Fibroblast of lung (primary cell): Measurements from ENCODE around the gene KRT8. TPM values are rescaled to one million over a fixed set of nuclear protein-coding genes. Genes with fewer than 3 reads are reported as not detected.

ENCODE experiments used
- DNase-seq, 2 donors: peaks; one replicate each; pipeline versions ENCODE4 v3.0.0 to v3.0.0-alpha.2; 2010; ENCODE audit warnings: low read depth in 2 of 2
- H2AFZ ChIP-seq: 2 replicates; pipeline ENCODE4 v1.5.1; 2012; ENCODE audit warnings: low read length, control low read depth, inconsistent platforms
- H3K27ac ChIP-seq: 2 replicates; pipeline ENCODE4 v1.5.1; 2011; ENCODE audit warnings: low read length, control low read depth; ENCODE audit not compliant: insufficient read depth
- H3K27me3 ChIP-seq: 2 replicates; pipeline ENCODE4 v1.5.1; 2011; ENCODE audit warnings: mild to moderate bottlenecking, low read length; ENCODE audit not compliant: control insufficient read depth, insufficient read depth
- H3K36me3 ChIP-seq: 2 replicates; pipeline ENCODE4 v1.5.1; 2011; ENCODE audit warnings: low read length; ENCODE audit not compliant: control insufficient read depth, insufficient read depth
- H3K4me1 ChIP-seq: 2 replicates; pipeline ENCODE4 v1.5.1; 2011; ENCODE audit warnings: low read length; ENCODE audit not compliant: control insufficient read depth, insufficient read depth; ENCODE audit errors: extremely low read depth
- H3K4me2 ChIP-seq: 2 replicates; pipeline ENCODE4 v1.5.1; 2011; ENCODE audit warnings: low read length, control low read depth; ENCODE audit not compliant: insufficient read depth; ENCODE audit errors: extremely low read depth
- H3K4me3 ChIP-seq, 4 experiments: fragments of 200-600 bp in 1 of 4; sonication (generic) in 1 of 4; replicated peaks in 1 of 4; 2 replicates each; pipeline ENCODE4 v1.5.1; 2011 to 2016; ENCODE audit warnings: low read length in 4 of 4, low read depth in 3 of 4, mild to moderate bottlenecking in 3 of 4, control low read depth in 2 of 4, inconsistent platforms in 1 of 4, mixed read lengths in 1 of 4; ENCODE audit not compliant: insufficient read depth in 1 of 4; ENCODE audit errors: control extremely low read depth in 1 of 4
- H3K79me2 ChIP-seq: 2 replicates; pipeline ENCODE4 v1.5.1; 2012; ENCODE audit warnings: mild to moderate bottlenecking, low read length, inconsistent platforms; ENCODE audit not compliant: control insufficient read depth, insufficient read depth
- H3K9ac ChIP-seq: 2 replicates; pipeline ENCODE4 v1.5.1; 2011; ENCODE audit warnings: mild to moderate bottlenecking, low read length, control low read depth; ENCODE audit not compliant: insufficient read depth
- H3K9me3 ChIP-seq: 2 replicates; pipeline ENCODE4 v1.5.1; 2012; ENCODE audit warnings: low read depth, low read length; ENCODE audit not compliant: control insufficient read depth, insufficient read depth
- H4K20me1 ChIP-seq: 2 replicates; pipeline ENCODE4 v1.5.1; 2011; ENCODE audit warnings: low read length; ENCODE audit not compliant: control insufficient read depth, insufficient read depth; ENCODE audit errors: extremely low read depth
- EZH2 ChIP-seq: IDR thresholded peaks from 2 replicates; pipeline ENCODE4 v1.5.1; 2012; ENCODE audit warnings: low read length, control low read depth, mild to moderate bottlenecking; ENCODE audit errors: missing control alignments
- polyA plus RNA-seq, 2 donors: library from polyadenylated mRNA; depleted of rRNA in 1 of 2; stranded (reverse) in 1 of 2; unstranded in 1 of 2; fragments of >200 nt; gene quantifications; 2 replicates each; pipeline ENCODE4 v1.2.1, GENCODE V29; 2011 to 2012; ENCODE audit warnings: missing spikeins in 1 of 2
- total RNA-seq: library from RNA; depleted of rRNA; stranded (reverse); fragments of >200 nt; gene quantifications from 2 replicates; pipeline ENCODE4 v1.2.1, GENCODE V29; 2014
- TF ChIP-seq, protein P1 (sequence below), 2 donors: IDR thresholded peaks in 1 of 2; conservative IDR thresholded peaks in 1 of 2; 1 replicate in 1 of 2; 2 replicates in 1 of 2; pipeline ENCODE4 v1.5.1; 2011 to 2012; ENCODE audit warnings: low read length in 2 of 2, control low read depth in 1 of 2, inconsistent platforms in 1 of 2, low read depth in 1 of 2, mild to moderate bottlenecking in 1 of 2

KRT8 gene
- total and polyA plus RNA-seq, 2 donors (not counting 1 experiment from before 2014, with no cell fraction given), result 0.66 to 16.3 TPM

DNA sequence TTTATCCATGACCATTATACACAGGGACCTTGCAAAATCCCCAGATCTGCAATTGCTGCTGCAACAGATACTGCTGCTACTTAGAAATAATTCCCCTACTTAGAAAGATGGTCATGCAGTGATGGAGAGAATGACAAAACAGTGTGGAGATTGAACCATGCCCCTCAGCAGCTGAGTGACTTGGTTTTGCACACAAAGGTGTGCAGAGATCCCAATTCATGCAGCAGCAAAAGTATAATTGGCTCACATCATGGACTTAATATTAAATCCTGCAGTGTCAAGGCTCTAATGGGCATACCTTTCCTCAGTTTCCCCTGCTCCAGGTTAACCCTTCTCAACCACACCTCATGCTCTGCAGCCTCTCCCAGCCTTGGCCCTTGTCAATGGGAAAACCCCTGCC, 53.1 kb downstream of the KRT8 start:
- no peak for TF ChIP-seq EZH2
- TF ChIP-seq, protein P1, sequence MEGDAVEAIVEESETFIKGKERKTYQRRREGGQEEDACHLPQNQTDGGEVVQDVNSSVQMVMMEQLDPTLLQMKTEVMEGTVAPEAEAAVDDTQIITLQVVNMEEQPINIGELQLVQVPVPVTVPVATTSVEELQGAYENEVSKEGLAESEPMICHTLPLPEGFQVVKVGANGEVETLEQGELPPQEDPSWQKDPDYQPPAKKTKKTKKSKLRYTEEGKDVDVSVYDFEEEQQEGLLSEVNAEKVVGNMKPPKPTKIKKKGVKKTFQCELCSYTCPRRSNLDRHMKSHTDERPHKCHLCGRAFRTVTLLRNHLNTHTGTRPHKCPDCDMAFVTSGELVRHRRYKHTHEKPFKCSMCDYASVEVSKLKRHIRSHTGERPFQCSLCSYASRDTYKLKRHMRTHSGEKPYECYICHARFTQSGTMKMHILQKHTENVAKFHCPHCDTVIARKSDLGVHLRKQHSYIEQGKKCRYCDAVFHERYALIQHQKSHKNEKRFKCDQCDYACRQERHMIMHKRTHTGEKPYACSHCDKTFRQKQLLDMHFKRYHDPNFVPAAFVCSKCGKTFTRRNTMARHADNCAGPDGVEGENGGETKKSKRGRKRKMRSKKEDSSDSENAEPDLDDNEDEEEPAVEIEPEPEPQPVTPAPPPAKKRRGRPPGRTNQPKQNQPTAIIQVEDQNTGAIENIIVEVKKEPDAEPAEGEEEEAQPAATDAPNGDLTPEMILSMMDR (conservative IDR thresholded peaks at IDR 0.05 in 1 of 2, IDR thresholded peaks at IDR 0.05 in 1 of 2; ENCODE audit: low read depth in 1 of 2, low read length in 2 of 2), result no peak
- Histone ChIP-seq H3K4me2 (no peak overlapping the region), H3K36me3 (no peaks in the 10 kb centered on the region), H4K20me1 (no peaks in the 10 kb centered on the region), H3K27ac (no peak overlapping the region), H2AFZ (no peak overlapping the region), H3K27me3 (peaks cover 2% of the 10 kb centered on the region), H3K4me3 (no peak overlapping the region), H3K4me1 (no peaks in the 10 kb centered on the region), H3K9ac (no peak overlapping the region), H3K79me2 (no peaks in the 10 kb centered on the region), H3K9me3 (no peaks in the 10 kb centered on the region)
- DNase-seq, result no peak

DNA sequence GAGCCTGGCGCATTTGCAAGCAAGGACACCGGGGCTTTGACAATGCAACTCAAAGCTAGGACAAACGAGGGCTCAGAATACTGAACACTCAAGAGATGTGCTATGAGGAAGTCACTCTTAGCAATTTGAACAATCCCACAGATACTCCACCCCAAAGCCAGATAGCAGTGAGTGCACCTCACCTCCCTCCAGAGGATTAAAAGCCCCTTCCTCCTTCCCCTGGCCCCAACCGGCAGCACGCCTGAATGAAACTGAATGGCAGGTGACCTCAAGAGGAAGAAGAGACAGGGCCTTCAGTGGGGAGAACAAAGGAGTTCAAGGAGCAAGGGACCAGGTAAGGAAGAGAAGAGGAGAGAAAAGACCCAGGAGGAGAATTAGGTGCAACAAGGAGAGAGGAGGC, 54.2 kb downstream of the KRT8 start:
- Histone ChIP-seq H3K9ac (no peak overlapping the region), H3K36me3 (no peaks in the 10 kb centered on the region), H2AFZ (no peak overlapping the region), H3K27ac (no peak overlapping the region), H3K27me3 (peaks cover 2% of the 10 kb centered on the region), H3K79me2 (no peaks in the 10 kb centered on the region), H4K20me1 (no peaks in the 10 kb centered on the region), H3K4me1 (no peaks in the 10 kb centered on the region), H3K4me3 (no peak overlapping the region), H3K9me3 (no peaks in the 10 kb centered on the region), H3K4me2 (no peak overlapping the region)
- TF ChIP-seq, protein P1 (conservative IDR thresholded peaks at IDR 0.05 in 1 of 2, IDR thresholded peaks at IDR 0.05 in 1 of 2; ENCODE audit: low read depth in 1 of 2, low read length in 2 of 2), result no peak
- no peak for TF ChIP-seq EZH2
- DNase-seq, result no peak

DNA sequence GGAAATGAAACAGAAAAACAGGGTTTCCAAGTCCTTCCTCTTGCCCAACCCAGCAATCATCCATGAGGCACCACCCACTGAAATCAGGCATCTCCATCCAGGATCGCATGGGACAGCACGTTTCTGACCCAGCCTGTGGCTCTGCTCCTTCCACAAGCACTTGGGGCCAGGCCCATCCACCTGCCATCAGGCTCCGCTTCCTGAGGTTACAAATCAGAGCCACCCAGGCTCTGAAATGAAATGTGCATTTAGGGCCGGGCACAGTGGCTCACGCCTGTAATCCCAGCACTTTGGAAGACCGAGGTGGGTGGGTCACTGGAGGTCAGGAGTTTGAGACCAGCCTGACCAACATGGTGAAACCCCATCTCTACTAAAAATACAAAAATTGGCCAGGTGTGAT, 55.4 kb downstream of the KRT8 start:
- peaks cover 2% of the 10 kb centered on the region for H3K27me3 ChIP-seq
- H2AFZ ChIP-seq, result no peak overlapping the region
- H4K20me1 ChIP-seq, result no peaks in the 10 kb centered on the region
- no peak overlapping the region for H3K27ac ChIP-seq
- H3K4me1 ChIP-seq, result no peaks in the 10 kb centered on the region
- no peaks in the 10 kb centered on the region for H3K9me3 ChIP-seq
- H3K4me3 ChIP-seq, result no peak overlapping the region
- no peak for DNase-seq
- TF ChIP-seq EZH2, result no peak
- TF ChIP-seq, protein P1 (conservative IDR thresholded peaks at IDR 0.05 in 1 of 2, IDR thresholded peaks at IDR 0.05 in 1 of 2; ENCODE audit: low read depth in 1 of 2, low read length in 2 of 2), result no peak
- H3K4me2 ChIP-seq, result no peak overlapping the region
- no peak overlapping the region for H3K9ac ChIP-seq
- H3K36me3 ChIP-seq, result no peaks in the 10 kb centered on the region
- no peaks in the 10 kb centered on the region for H3K79me2 ChIP-seq
